ENCODE measurements around the gene CFAP57.

DNA sequence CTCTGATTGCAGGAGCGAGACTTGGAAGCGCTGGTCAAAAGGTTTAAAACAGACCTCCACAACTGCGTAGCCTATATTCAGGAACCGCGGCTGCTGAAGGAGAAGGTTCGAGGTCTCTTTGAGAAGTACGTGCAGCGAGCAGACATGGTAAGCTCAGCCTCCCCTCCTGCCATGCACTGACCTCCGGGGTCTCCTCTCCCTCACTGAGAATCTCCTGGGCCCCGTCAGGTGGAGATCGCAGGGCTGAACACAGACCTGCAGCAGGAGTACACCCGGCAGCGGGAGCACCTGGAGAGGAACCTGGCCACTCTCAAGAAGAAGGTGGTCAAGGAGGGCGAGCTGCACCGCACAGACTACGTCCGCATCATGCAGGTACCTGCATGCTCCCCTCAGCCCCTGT, 62.1 kb downstream of the CFAP57 start:
- TF ChIP-seq, protein P1, sequence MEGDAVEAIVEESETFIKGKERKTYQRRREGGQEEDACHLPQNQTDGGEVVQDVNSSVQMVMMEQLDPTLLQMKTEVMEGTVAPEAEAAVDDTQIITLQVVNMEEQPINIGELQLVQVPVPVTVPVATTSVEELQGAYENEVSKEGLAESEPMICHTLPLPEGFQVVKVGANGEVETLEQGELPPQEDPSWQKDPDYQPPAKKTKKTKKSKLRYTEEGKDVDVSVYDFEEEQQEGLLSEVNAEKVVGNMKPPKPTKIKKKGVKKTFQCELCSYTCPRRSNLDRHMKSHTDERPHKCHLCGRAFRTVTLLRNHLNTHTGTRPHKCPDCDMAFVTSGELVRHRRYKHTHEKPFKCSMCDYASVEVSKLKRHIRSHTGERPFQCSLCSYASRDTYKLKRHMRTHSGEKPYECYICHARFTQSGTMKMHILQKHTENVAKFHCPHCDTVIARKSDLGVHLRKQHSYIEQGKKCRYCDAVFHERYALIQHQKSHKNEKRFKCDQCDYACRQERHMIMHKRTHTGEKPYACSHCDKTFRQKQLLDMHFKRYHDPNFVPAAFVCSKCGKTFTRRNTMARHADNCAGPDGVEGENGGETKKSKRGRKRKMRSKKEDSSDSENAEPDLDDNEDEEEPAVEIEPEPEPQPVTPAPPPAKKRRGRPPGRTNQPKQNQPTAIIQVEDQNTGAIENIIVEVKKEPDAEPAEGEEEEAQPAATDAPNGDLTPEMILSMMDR (IDR thresholded peaks at IDR 0.05; ENCODE audit: poor library complexity) = no peak
- TF ChIP-seq EZH2 (IDR thresholded peaks at IDR 0.05; ENCODE audit: borderline replicate concordance) = no peak
